CD8-positive, alpha-beta memory T cell (primary cell): ENCODE results near the gene PHF14. TPM values are rescaled to one million over a fixed set of nuclear protein-coding genes. Genes with fewer than 3 reads are reported as not detected.

Experiments used
- CTCF ChIA-PET: fragments of 350-600 bp; sonication (Branson Sonifier 250); formaldehyde crosslinking; loops from one replicate; lab custom pipeline; 2021; ENCODE audit warnings: antibody characterized with exemption; lab: Charles Lee
- POLR2A ChIA-PET: fragments of 350-600 bp; sonication (Branson Sonifier 250); formaldehyde crosslinking; loops from one replicate; lab custom pipeline; 2021; ENCODE audit warnings: antibody characterized with exemption; lab: Charles Lee
- DNase-seq, 5 donors: peaks; one replicate each; pipeline versions ENCODE4 v3.0.0 to v3.0.0-alpha.2; 2020 to 2022; ENCODE audit warnings: mixed read lengths in 1 of 5
- H3K27ac ChIP-seq: one replicate; pipeline ENCODE4 v1.7.0; 2013; ENCODE audit warnings: low read depth, mild to moderate bottlenecking, low read length, moderate library complexity
- H3K27me3 ChIP-seq: 2 replicates; pipeline ENCODE4 v1.7.0; 2013; ENCODE audit warnings: low read length, mild to moderate bottlenecking; ENCODE audit not compliant: insufficient read depth, poor library complexity, severe bottlenecking
- H3K36me3 ChIP-seq: 2 replicates; pipeline ENCODE4 v1.7.0; 2013; ENCODE audit warnings: mild to moderate bottlenecking, low read length, moderate library complexity; ENCODE audit not compliant: insufficient read depth
- H3K4me1 ChIP-seq: 2 replicates; pipeline ENCODE4 v1.7.0; 2013; ENCODE audit warnings: mild to moderate bottlenecking, low read length, moderate library complexity; ENCODE audit not compliant: insufficient read depth
- H3K4me3 ChIP-seq: 2 replicates; pipeline ENCODE4 v1.7.0; 2013; ENCODE audit warnings: mild to moderate bottlenecking, low read length
- H3K9me3 ChIP-seq: 2 replicates; pipeline ENCODE4 v1.7.0; 2013; ENCODE audit warnings: mild to moderate bottlenecking, low read length
- H3K27ac Mint-ChIP-seq, 8 donors: one replicate each; pipeline ENCODE4 v1.8.0; 2020 to 2021; ENCODE audit warnings: mixed read lengths in 8 of 8, mild to moderate bottlenecking in 6 of 8, inconsistent platforms in 3 of 8, moderate library complexity in 3 of 8
- H3K27me3 Mint-ChIP-seq, 2 donors: one replicate each; pipeline ENCODE4 v1.8.0; 2020 to 2021; ENCODE audit warnings: mixed read lengths in 2 of 2, mild to moderate bottlenecking in 1 of 2, moderate library complexity in 1 of 2
- H3K36me3 Mint-ChIP-seq, 3 donors: one replicate each; pipeline ENCODE4 v1.8.0; 2020 to 2021; ENCODE audit warnings: mixed read lengths in 3 of 3, inconsistent platforms in 1 of 3, mild to moderate bottlenecking in 1 of 3
- H3K4me1 Mint-ChIP-seq, 3 donors: one replicate each; pipeline ENCODE4 v1.8.0; 2020 to 2021; ENCODE audit warnings: mixed read lengths in 3 of 3, inconsistent platforms in 1 of 3, mild to moderate bottlenecking in 1 of 3
- H3K4me3 Mint-ChIP-seq, 7 donors: one replicate each; pipeline ENCODE4 v1.8.0; 2020 to 2021; ENCODE audit warnings: mixed read lengths in 7 of 7, mild to moderate bottlenecking in 6 of 7, moderate library complexity in 4 of 7, inconsistent platforms in 2 of 7
- H3K9me3 Mint-ChIP-seq, 5 donors: one replicate each; pipeline ENCODE4 v1.8.0; 2020 to 2022; ENCODE audit warnings: mixed read lengths in 5 of 5, mild to moderate bottlenecking in 3 of 5, moderate library complexity in 2 of 5, inconsistent platforms in 1 of 5
- polyA plus RNA-seq: library from polyadenylated mRNA; unstranded; fragments of 300-500 nt; fragmentation: Illumina TruSeq; gene quantifications from one replicate; pipeline ENCODE4 v1.2.3, GENCODE V29; 2021
- total RNA-seq, 2 experiments: library from RNA; stranded (reverse); gene quantifications; one replicate each; pipeline ENCODE4 v1.2.3, GENCODE V29; 2021

Gene PHF14
- total and polyA plus RNA-seq, 3 experiments from 2014 or later: 12.7 to 38.7 (median 35.8) TPM

GRCh38 chr7:11079907-11080306 lies 106.2 kb downstream of the PHF14 start:
- DNase-seq: no peak
- ChIA-PET POLR2A (no interaction called here), CTCF (no interaction called here)
- Histone ChIP-seq H3K27ac (no peak overlapping the region), H3K27me3 (no peaks in the 10 kb centered on the region), H3K4me1 (no peaks in the 10 kb centered on the region), H3K4me3 (no peak overlapping the region), H3K9me3 (no peaks in the 10 kb centered on the region), H3K36me3 (no peaks in the 10 kb centered on the region)
- no peak overlapping the region for H3K4me3 Mint-ChIP-seq
- no peak overlapping the region for H3K27ac Mint-ChIP-seq
- H3K36me3 Mint-ChIP-seq: peaks cover 11 to 15% (median 12%) of the 10 kb centered on the region in 3 donors
- H3K4me1 Mint-ChIP-seq: no peaks in the 10 kb centered on the region
- no peaks in the 10 kb centered on the region for H3K27me3 Mint-ChIP-seq
- H3K9me3 Mint-ChIP-seq: no peaks in the 10 kb centered on the region

GRCh38 chr7:11082121-11082520 lies 108.4 kb downstream of the PHF14 start:
- DNase-seq: no peak
- Histone ChIP-seq H3K27me3 (no peaks in the 10 kb centered on the region), H3K4me1 (no peaks in the 10 kb centered on the region), H3K27ac (no peak overlapping the region), H3K9me3 (no peaks in the 10 kb centered on the region), H3K4me3 (no peak overlapping the region), H3K36me3 (no peaks in the 10 kb centered on the region)
- POLR2A ChIA-PET: no interaction called here
- H3K4me1 Mint-ChIP-seq: no peaks in the 10 kb centered on the region
- H3K27me3 Mint-ChIP-seq: no peaks in the 10 kb centered on the region
- H3K9me3 Mint-ChIP-seq: no peaks in the 10 kb centered on the region
- CTCF ChIA-PET: interaction anchor here (1.5 kb wide), 1 partner anchor 9 kb away, joined by 3 read pairs; no protein-coding TSS in a partner anchor
- H3K36me3 Mint-ChIP-seq: peaks cover 9 to 17% (median 15%) of the 10 kb centered on the region in 3 donors
- H3K27ac Mint-ChIP-seq: no peak overlapping the region
- H3K4me3 Mint-ChIP-seq: no peak overlapping the region

- no peaks in the 10 kb centered on the region for H3K27me3 ChIP-seq
- no peaks in the 10 kb centered on the region for H3K36me3 ChIP-seq
- Mint-ChIP-seq H3K9me3 (no peaks in the 10 kb centered on the region), H3K36me3 (peaks cover 9 to 20% (median 17%) of the 10 kb centered on the region in 3 donors), H3K4me3 (no peak overlapping the region), H3K27me3 (no peaks in the 10 kb centered on the region), H3K27ac (peak overlapping the region in 3 of 8 donors; percentile 6 to 70 (median 22)), H3K4me1 (no peaks in the 10 kb centered on the region)
- no peak overlapping the region for H3K4me3 ChIP-seq
- H3K4me1 ChIP-seq: no peaks in the 10 kb centered on the region
- POLR2A ChIA-PET: no interaction called here
- no peak for DNase-seq
- H3K27ac ChIP-seq: no peak overlapping the region
- H3K9me3 ChIP-seq: no peaks in the 10 kb centered on the region
- CTCF ChIA-PET: interaction anchor here (1.5 kb wide), 1 partner anchor 8 kb away, joined by 3 read pairs; no protein-coding TSS in a partner anchor
Measured at GRCh38 chr7:11082552-11083213, 109.0 kb downstream of the PHF14 start.

- CTCF ChIA-PET: interaction anchor here (1.5 kb wide), 1 partner anchor 8 kb away, joined by 3 read pairs; no protein-coding TSS in a partner anchor
- H3K9me3 Mint-ChIP-seq: no peaks in the 10 kb centered on the region
- no peak for DNase-seq
- peaks cover 9 to 21% (median 17%) of the 10 kb centered on the region in 3 donors for H3K36me3 Mint-ChIP-seq
- no peak overlapping the region for H3K4me3 Mint-ChIP-seq
- H3K9me3 ChIP-seq: no peaks in the 10 kb centered on the region
- H3K27me3 ChIP-seq: no peaks in the 10 kb centered on the region
- H3K27ac Mint-ChIP-seq: peak overlapping the region in 1 of 8 donors; percentile 6
- no peaks in the 10 kb centered on the region for H3K4me1 ChIP-seq
- H3K4me3 ChIP-seq: no peak overlapping the region
- no peaks in the 10 kb centered on the region for H3K4me1 Mint-ChIP-seq
- H3K36me3 ChIP-seq: no peaks in the 10 kb centered on the region
- POLR2A ChIA-PET: no interaction called here
- no peak overlapping the region for H3K27ac ChIP-seq
- H3K27me3 Mint-ChIP-seq: no peaks in the 10 kb centered on the region
Measured at GRCh38 chr7:11083214-11083568, 109.5 kb downstream of the PHF14 start.

GRCh38 chr7:11104578-11104977 lies 130.9 kb downstream of the PHF14 start:
- no peak overlapping the region for H3K27ac Mint-ChIP-seq
- H3K27me3 Mint-ChIP-seq: no peaks in the 10 kb centered on the region
- H3K4me1 Mint-ChIP-seq: no peaks in the 10 kb centered on the region
- CTCF ChIA-PET: no interaction called here
- no peak for DNase-seq
- H3K9me3 Mint-ChIP-seq: no peaks in the 10 kb centered on the region
- Histone ChIP-seq H3K36me3 (no peaks in the 10 kb centered on the region), H3K4me3 (no peak overlapping the region), H3K4me1 (no peaks in the 10 kb centered on the region), H3K9me3 (no peaks in the 10 kb centered on the region), H3K27ac (no peak overlapping the region), H3K27me3 (no peaks in the 10 kb centered on the region)
- POLR2A ChIA-PET: no interaction called here
- no peak overlapping the region for H3K4me3 Mint-ChIP-seq
- peaks cover 0 to 24% (median 9%) of the 10 kb centered on the region in 3 donors for H3K36me3 Mint-ChIP-seq

GRCh38 chr7:11109659-11110058 lies 136.0 kb downstream of the PHF14 start:
- no peak overlapping the region for H3K4me3 Mint-ChIP-seq
- Histone ChIP-seq H3K4me3 (no peak overlapping the region), H3K36me3 (no peaks in the 10 kb centered on the region), H3K27ac (no peak overlapping the region), H3K9me3 (no peaks in the 10 kb centered on the region), H3K27me3 (no peaks in the 10 kb centered on the region), H3K4me1 (no peaks in the 10 kb centered on the region)
- DNase-seq: no peak
- no peak overlapping the region for H3K27ac Mint-ChIP-seq
- ChIA-PET CTCF (no interaction called here), POLR2A (no interaction called here)
- H3K36me3 Mint-ChIP-seq: peaks cover 0 to 22% (median 6%) of the 10 kb centered on the region in 3 donors
- no peaks in the 10 kb centered on the region for H3K4me1 Mint-ChIP-seq
- H3K9me3 Mint-ChIP-seq: no peaks in the 10 kb centered on the region
- H3K27me3 Mint-ChIP-seq: no peaks in the 10 kb centered on the region

GRCh38 chr7:11120068-11120664 lies 146.5 kb downstream of the PHF14 start:
- H3K4me3 Mint-ChIP-seq: no peak overlapping the region
- H3K4me3 ChIP-seq: no peak overlapping the region

GRCh38 chr7:11120675-11121220 lies 147.1 kb downstream of the PHF14 start:
- Mint-ChIP-seq H3K27ac (no peak overlapping the region), H3K9me3 (peaks cover 0 to 1% (median 0%) of the 10 kb centered on the region in 5 donors), H3K4me3 (no peak overlapping the region), H3K27me3 (no peaks in the 10 kb centered on the region), H3K36me3 (peaks cover 14 to 37% (median 19%) of the 10 kb centered on the region in 3 donors), H3K4me1 (peaks cover 2 to 12% (median 6%) of the 10 kb centered on the region in 3 donors)
- H3K4me3 ChIP-seq: no peak overlapping the region
- POLR2A ChIA-PET: no interaction called here
- H3K36me3 ChIP-seq: no peaks in the 10 kb centered on the region
- H3K27ac ChIP-seq: no peak overlapping the region
- no peaks in the 10 kb centered on the region for H3K4me1 ChIP-seq
- CTCF ChIA-PET: no interaction called here
- no peak for DNase-seq
- H3K27me3 ChIP-seq: no peaks in the 10 kb centered on the region
- no peaks in the 10 kb centered on the region for H3K9me3 ChIP-seq

More at GRCh38 chr7:11120068-11120664, 146.5 kb downstream of the PHF14 start:
- H3K9me3 ChIP-seq: no peaks in the 10 kb centered on the region
- no peak for DNase-seq
- ChIA-PET POLR2A (no interaction called here), CTCF (no interaction called here)
- peaks cover 0 to 1% (median 0%) of the 10 kb centered on the region in 5 donors for H3K9me3 Mint-ChIP-seq
- no peaks in the 10 kb centered on the region for H3K27me3 ChIP-seq
- H3K4me1 ChIP-seq: no peaks in the 10 kb centered on the region
- H3K27ac Mint-ChIP-seq: peak overlapping the region in 1 of 8 donors; percentile 57
- H3K4me1 Mint-ChIP-seq: peaks cover 2 to 12% (median 3%) of the 10 kb centered on the region in 3 donors
- H3K27ac ChIP-seq: no peak overlapping the region
- no peaks in the 10 kb centered on the region for H3K36me3 ChIP-seq
- H3K27me3 Mint-ChIP-seq: no peaks in the 10 kb centered on the region
- H3K36me3 Mint-ChIP-seq: peaks cover 14 to 41% (median 19%) of the 10 kb centered on the region in 3 donors
